GM23248 (cell line): ENCODE measurements around the gene TFR2.

ENCODE experiments used
- EZH2 ChIP-seq: fragments of 200-600 bp; sonication (generic); IDR thresholded peaks from 2 replicates; pipeline ENCODE4 v1.6.1; 2018; ENCODE audit warnings: antibody characterized with exemption, mild to moderate bottlenecking; ENCODE audit not compliant: insufficient read depth, poor library complexity, severe bottlenecking
- EZH2phosphoT487 ChIP-seq: fragments of 200-600 bp; sonication (generic); IDR thresholded peaks from 2 replicates; pipeline ENCODE4 v1.6.1; 2018; ENCODE audit warnings: antibody characterized with exemption, moderate library complexity, mild to moderate bottlenecking, low read depth; ENCODE audit not compliant: insufficient read depth

- TF ChIP-seq EZH2phosphoT487 (no peak), EZH2 (no peak)
Observed at GRCh38 chr7:100604028-100604975, 37.0 kb downstream of the TFR2 start.
